ENCODE results near the gene DHFR2.

- TF ChIP-seq, protein P1, sequence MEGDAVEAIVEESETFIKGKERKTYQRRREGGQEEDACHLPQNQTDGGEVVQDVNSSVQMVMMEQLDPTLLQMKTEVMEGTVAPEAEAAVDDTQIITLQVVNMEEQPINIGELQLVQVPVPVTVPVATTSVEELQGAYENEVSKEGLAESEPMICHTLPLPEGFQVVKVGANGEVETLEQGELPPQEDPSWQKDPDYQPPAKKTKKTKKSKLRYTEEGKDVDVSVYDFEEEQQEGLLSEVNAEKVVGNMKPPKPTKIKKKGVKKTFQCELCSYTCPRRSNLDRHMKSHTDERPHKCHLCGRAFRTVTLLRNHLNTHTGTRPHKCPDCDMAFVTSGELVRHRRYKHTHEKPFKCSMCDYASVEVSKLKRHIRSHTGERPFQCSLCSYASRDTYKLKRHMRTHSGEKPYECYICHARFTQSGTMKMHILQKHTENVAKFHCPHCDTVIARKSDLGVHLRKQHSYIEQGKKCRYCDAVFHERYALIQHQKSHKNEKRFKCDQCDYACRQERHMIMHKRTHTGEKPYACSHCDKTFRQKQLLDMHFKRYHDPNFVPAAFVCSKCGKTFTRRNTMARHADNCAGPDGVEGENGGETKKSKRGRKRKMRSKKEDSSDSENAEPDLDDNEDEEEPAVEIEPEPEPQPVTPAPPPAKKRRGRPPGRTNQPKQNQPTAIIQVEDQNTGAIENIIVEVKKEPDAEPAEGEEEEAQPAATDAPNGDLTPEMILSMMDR (conservative IDR thresholded peaks at IDR 0.05; ENCODE audit: low read depth, low read length) = no peak
- TF ChIP-seq RAD21 (IDR thresholded peaks at IDR 0.05; ENCODE audit: low read length) = no peak
- no peak for TF ChIP-seq POLR2A (IDR thresholded peaks at IDR 0.05; ENCODE audit: low read depth, low read length)
These were observed 36.6 kb upstream of the DHFR2 start for GRCh38 chr3:94099311-94099710.

Measured in IMR-90 (cell line).